ENCODE results near the gene KDM4C. TPM values are rescaled to one million over a fixed set of nuclear protein-coding genes. Genes with fewer than 3 reads are reported as not detected.

KDM4C gene
- polyA plus RNA-seq, 2 of the 4 experiments (the other 2 are of a cell fraction) = 9.6 to 15.6 TPM

DNA sequence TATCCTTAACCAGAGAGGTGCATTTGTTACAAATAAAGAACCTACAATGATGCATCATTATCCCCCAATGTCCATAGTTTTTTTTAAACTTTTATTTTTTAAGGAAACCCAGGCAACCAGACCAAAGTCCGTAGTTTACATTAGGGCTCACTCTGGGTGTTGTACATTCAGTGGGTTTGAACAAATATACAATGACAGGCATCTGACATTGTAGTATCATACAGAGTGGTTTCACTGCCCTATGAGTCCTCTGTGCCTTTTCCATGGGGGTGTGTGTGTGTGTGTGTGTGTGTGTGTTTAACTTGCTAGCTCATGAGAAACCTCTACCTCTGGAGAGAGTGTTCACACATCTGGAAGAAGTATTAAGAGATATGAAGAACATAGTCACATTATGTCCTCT lies 141.5 kb downstream of the KDM4C start:
- DNase-seq (ENCODE audit: low read depth in 1 of 2, low spot score in 1 of 2) (no peak), FAIRE-seq (no peak), ATAC-seq (peak in 1 of 2 experiments; percentile 45; a peak in 2 of 6 replicates)
- ChIA-PET POLR2A (no interaction called here), CTCF (interaction anchor here (1.2 kb wide), 1 partner anchor 26 kb away, joined by 3 read pairs; no protein-coding TSS in a partner anchor)
- WGBS (ENCODE audit: missing lambda C conversion rate) = 0% methylated on average over 1 of the region's 1 CpG
- no peak for TF ChIP-seq EHMT2 (IDR thresholded peaks at IDR 0.05; ENCODE audit: low read depth)
- TF ChIP-seq, protein P1, sequence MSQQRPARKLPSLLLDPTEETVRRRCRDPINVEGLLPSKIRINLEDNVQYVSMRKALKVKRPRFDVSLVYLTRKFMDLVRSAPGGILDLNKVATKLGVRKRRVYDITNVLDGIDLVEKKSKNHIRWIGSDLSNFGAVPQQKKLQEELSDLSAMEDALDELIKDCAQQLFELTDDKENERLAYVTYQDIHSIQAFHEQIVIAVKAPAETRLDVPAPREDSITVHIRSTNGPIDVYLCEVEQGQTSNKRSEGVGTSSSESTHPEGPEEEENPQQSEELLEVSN (IDR thresholded peaks at IDR 0.05; ENCODE audit: borderline replicate concordance, low read depth) = no peak
- TF ChIP-seq CHD4 (IDR thresholded peaks at IDR 0.05; ENCODE audit: borderline replicate concordance) = no peak
- no peak for TF ChIP-seq CBX2 (IDR thresholded peaks at IDR 0.05; ENCODE audit: borderline replicate concordance, low read depth)
- TF ChIP-seq EP300 (IDR thresholded peaks at IDR 0.05) = no peak
- TF ChIP-seq RAD21 (conservative IDR thresholded peaks at IDR 0.05 in 1 of 2, IDR thresholded peaks at IDR 0.05 in 1 of 2) = no peak
- TF ChIP-seq ZC3H11A (IDR thresholded peaks at IDR 0.05) = no peak
- TF ChIP-seq RNF2 (IDR thresholded peaks at IDR 0.05; ENCODE audit: borderline replicate concordance, low read depth) = no peak
- TF ChIP-seq, protein P2, sequence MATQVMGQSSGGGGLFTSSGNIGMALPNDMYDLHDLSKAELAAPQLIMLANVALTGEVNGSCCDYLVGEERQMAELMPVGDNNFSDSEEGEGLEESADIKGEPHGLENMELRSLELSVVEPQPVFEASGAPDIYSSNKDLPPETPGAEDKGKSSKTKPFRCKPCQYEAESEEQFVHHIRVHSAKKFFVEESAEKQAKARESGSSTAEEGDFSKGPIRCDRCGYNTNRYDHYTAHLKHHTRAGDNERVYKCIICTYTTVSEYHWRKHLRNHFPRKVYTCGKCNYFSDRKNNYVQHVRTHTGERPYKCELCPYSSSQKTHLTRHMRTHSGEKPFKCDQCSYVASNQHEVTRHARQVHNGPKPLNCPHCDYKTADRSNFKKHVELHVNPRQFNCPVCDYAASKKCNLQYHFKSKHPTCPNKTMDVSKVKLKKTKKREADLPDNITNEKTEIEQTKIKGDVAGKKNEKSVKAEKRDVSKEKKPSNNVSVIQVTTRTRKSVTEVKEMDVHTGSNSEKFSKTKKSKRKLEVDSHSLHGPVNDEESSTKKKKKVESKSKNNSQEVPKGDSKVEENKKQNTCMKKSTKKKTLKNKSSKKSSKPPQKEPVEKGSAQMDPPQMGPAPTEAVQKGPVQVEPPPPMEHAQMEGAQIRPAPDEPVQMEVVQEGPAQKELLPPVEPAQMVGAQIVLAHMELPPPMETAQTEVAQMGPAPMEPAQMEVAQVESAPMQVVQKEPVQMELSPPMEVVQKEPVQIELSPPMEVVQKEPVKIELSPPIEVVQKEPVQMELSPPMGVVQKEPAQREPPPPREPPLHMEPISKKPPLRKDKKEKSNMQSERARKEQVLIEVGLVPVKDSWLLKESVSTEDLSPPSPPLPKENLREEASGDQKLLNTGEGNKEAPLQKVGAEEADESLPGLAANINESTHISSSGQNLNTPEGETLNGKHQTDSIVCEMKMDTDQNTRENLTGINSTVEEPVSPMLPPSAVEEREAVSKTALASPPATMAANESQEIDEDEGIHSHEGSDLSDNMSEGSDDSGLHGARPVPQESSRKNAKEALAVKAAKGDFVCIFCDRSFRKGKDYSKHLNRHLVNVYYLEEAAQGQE (IDR thresholded peaks at IDR 0.05) = no peak
- no peak for TF ChIP-seq FOSB (CRISPR knock-in tag; IDR thresholded peaks at IDR 0.05)
- no peak for TF ChIP-seq PHF8 (IDR thresholded peaks at IDR 0.05; ENCODE audit: borderline replicate concordance, low read depth)
- TF ChIP-seq, protein P3, sequence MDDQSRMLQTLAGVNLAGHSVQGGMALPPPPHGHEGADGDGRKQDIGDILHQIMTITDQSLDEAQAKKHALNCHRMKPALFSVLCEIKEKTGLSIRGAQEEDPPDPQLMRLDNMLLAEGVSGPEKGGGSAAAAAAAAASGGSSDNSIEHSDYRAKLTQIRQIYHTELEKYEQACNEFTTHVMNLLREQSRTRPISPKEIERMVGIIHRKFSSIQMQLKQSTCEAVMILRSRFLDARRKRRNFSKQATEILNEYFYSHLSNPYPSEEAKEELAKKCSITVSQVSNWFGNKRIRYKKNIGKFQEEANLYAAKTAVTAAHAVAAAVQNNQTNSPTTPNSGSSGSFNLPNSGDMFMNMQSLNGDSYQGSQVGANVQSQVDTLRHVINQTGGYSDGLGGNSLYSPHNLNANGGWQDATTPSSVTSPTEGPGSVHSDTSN (IDR thresholded peaks at IDR 0.05) = no peak
- TF ChIP-seq, protein P4, sequence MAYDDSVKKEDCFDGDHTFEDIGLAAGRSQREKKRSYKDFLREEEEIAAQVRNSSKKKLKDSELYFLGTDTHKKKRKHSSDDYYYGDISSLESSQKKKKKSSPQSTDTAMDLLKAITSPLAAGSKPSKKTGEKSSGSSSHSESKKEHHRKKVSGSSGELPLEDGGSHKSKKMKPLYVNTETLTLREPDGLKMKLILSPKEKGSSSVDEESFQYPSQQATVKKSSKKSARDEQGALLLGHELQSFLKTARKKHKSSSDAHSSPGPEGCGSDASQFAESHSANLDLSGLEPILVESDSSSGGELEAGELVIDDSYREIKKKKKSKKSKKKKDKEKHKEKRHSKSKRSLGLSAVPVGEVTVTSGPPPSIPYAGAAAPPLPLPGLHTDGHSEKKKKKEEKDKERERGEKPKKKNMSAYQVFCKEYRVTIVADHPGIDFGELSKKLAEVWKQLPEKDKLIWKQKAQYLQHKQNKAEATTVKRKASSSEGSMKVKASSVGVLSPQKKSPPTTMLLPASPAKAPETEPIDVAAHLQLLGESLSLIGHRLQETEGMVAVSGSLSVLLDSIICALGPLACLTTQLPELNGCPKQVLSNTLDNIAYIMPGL (CRISPR knock-in tag; IDR thresholded peaks at IDR 0.05; ENCODE audit: borderline replicate concordance) = no peak
- no peak for TF ChIP-seq KDM1A (IDR thresholded peaks at IDR 0.05; ENCODE audit: low read depth)
- TF ChIP-seq, protein P5, sequence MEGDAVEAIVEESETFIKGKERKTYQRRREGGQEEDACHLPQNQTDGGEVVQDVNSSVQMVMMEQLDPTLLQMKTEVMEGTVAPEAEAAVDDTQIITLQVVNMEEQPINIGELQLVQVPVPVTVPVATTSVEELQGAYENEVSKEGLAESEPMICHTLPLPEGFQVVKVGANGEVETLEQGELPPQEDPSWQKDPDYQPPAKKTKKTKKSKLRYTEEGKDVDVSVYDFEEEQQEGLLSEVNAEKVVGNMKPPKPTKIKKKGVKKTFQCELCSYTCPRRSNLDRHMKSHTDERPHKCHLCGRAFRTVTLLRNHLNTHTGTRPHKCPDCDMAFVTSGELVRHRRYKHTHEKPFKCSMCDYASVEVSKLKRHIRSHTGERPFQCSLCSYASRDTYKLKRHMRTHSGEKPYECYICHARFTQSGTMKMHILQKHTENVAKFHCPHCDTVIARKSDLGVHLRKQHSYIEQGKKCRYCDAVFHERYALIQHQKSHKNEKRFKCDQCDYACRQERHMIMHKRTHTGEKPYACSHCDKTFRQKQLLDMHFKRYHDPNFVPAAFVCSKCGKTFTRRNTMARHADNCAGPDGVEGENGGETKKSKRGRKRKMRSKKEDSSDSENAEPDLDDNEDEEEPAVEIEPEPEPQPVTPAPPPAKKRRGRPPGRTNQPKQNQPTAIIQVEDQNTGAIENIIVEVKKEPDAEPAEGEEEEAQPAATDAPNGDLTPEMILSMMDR (IDR thresholded peaks at IDR 0.05) = no peak
- TF ChIP-seq NPAS2 (CRISPR knock-in tag; IDR thresholded peaks at IDR 0.05; ENCODE audit: borderline replicate concordance) = no peak
- no peak overlapping the region for H3K4me3 ChIP-seq
- no peak overlapping the region for H3K27ac ChIP-seq
- peaks cover 21% of the 10 kb centered on the region for H3K4me1 ChIP-seq
- H3K4me2 ChIP-seq = no peak overlapping the region
- no peaks in the 10 kb centered on the region for H3K9me3 ChIP-seq

Measured in A549 (cell line).